EL (cell line): ENCODE results near the gene TPBG.

Experiments used
- DNase-seq: peaks from one replicate; pipeline ENCODE4 v3.0.0-alpha.2; 2016

The TPBG gene, protein sequence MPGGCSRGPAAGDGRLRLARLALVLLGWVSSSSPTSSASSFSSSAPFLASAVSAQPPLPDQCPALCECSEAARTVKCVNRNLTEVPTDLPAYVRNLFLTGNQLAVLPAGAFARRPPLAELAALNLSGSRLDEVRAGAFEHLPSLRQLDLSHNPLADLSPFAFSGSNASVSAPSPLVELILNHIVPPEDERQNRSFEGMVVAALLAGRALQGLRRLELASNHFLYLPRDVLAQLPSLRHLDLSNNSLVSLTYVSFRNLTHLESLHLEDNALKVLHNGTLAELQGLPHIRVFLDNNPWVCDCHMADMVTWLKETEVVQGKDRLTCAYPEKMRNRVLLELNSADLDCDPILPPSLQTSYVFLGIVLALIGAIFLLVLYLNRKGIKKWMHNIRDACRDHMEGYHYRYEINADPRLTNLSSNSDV

DNA sequence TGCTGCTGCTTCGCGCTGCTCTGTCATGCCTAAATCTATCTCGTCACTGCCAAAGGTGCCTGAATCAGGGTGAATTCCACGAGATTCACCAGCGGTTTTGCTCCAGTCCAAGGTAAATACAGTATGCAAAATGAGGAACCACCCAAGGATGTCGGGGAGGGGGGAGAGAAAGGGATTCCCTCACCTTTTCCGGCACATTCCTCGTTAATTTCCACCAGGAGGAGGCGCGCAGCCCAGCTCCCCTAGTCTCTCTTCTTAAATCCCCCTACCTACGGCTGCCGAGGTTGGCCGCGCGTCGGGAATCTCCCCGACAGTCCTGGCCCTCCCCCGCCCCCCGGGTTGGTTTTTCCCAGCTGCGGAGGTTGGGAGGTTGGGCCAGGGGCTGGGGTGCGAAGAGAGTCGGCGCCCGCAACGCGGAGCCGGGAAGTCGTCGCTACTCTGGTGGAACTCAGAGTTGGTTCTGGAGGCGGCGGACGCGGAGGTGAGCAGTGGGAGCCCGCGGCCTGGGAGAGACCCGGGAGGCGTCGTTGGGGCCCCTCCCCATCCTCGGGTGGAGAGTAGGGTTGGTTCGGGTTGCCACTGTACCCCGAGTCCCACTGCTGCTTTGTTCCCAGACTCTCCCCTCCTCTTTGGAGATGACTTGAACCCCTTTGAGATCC lies at the start of gene TPBG:
TPBG (plus strand) TSS at position 390 of the 659 bp plus-strand sequence. CDS start 1,145 bp downstream, outside the sequence.
- peak; percentile 81 for DNase-seq

DNA sequence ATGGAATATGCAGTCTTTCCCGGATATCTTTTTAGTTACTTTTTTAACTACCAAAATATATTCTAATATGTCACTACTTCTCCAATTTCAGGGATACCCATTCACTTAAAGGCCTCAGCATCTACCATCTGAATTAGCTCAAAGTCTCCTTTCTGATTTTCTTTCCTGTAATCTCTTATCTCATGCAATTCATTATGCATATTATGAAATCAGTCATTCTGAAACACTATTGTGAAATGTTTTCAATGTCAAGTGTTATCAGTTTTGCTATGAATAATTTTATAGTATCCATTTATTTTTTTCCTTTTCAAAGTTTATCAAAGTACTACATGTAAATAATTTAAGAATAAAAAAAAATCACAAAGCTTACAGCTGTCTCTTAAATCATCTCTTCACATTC lies 41.2 kb upstream of the TPBG start:
- DNase-seq: no peak

DNA sequence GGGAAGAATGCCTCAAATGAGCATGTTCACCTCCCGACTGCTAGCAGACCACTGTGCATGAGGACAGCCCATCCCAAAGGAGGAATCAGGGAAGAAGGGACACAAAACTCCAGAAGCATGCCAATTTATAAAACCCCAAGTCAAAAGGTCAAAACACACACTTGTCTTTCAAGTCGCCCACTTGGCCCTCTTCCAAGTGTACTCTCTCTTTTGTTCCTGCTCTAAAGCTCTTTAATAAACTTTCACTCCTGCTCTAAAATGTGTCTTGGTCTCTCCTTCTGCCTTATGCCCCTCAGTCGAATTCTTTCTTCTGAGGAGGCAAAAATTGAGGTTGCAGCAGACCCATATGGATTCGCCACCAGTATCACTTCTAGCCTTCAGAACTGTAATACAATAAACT lies 33.9 kb upstream of the TPBG start:
- no peak for DNase-seq

DNA sequence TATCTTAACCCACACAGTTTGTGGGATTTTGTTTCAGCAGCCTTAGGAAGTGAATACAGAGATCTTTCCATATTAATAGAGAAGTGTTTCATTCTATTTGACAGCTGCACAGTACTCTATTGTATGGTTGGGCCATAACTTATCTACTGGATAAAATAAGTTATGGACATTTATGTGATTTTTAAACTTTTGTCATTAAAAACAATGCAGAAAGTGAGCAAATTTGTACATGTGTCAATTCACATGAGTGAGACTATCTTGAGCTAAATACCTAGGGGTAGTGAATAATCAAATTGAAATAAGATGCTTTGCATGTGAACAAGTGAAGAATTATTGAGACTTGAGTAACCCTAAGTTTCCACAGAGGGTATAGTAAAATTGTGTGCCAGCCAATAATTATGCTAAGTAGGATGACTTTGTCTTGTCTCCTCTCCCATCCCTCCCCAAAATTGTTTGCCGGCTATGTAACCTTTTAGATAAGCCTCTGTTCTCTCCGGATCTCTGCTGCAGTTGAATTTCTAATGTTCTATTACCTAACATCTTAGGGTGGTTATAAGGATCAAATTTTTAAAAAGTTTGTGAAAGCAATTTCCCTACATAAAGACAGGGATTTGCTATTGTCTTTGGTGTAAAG lies 33.3 kb upstream of the TPBG start:
- no peak for DNase-seq

- DNase-seq: peak; percentile 85
These were observed 32.4 kb upstream of the TPBG start for GRCh38 chr6:82331031-82331773.

DNA sequence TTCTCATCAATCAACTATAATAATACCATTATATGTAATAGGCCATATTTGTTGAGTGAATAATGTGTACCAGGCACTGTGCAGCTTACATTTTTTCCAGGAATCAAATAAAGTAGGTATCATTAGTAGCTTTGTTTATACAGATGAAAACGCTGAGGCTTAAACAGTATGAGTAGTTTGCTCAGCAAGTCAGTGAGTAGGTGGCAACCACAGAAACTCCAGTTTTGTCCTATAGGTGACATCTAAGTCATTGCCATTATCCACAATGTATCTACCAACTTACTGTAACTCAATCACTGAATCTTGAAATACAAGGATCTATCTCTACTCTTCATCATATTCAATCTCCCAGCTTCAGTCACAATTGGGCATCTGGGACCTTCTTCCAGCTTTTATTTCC lies 29.8 kb upstream of the TPBG start:
- no peak for DNase-seq

DNA sequence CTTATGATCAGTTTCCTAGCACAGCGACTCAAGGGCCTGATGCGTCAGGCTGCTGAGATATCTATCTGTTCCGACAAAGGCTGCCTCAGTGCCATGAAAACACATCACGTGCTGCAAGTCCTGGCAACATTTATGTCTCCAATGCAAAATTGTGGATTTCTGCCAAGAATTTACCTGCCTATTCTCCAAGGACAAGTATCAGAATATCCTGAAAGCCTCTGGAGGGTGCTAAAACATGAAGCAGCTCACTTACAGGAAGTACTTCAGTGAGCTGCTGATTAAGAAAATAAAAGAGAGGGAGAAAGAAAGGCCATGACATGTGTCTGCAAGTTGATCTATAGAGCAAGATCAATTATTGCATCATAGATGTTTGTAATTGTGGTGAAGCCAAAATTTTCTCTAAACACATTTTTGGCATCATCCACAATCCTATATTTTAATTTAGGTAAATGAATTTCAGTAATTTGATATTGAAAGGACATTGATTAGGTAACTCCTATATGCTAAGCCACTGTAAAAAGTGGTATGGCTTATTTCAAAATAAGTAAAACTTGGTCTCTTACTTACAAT lies 25.8 kb upstream of the TPBG start:
- no peak for DNase-seq

GRCh38 chr6:82348130-82348529 lies 15.5 kb upstream of the TPBG start:
- DNase-seq: no peak

GRCh38 chr6:82353848-82354247 lies 9.8 kb upstream of the TPBG start:
- no peak for DNase-seq

GRCh38 chr6:82360552-82360951 lies 3.1 kb upstream of the TPBG start:
- DNase-seq: no peak

DNA sequence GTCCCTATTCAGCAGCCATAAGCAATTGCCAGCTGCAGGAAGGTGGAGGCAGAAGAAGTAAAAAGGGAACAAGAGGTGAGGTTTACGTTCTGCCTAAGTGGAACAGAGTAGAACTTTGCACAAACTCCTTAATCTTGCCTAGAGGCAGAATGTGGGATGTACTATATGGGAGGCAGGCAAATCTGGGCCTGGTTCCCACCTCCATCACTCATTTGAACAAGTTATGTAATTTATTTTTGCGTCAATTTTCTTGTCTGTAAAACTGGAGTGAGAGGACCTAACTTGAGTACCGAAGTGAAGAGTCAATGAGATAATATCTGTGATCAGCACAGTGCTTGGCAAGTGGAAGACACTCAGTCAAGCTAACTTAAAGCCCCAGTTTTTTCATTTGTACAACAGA lies 2.0 kb upstream of the TPBG start:
- DNase-seq: no peak

DNA sequence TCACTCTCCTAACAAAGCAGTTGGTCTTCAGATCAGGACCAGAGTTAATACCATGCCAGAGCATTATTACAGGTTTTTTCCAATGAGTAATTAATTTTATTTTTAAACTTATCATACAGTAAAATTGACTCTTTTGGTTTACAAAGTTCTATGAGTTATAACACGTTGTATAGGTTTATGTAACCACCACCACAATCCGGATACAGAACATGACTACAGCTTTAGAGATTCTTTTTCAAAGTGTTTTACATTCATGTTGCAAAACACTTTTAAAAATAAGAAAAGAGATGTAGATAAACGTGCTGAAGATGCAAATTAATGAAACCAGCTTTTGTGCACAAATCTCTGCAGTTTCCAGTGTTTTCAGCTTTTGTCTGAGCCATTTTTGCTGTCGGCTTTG lies 1.5 kb upstream of the TPBG start:
- DNase-seq: no peak

GRCh38 chr6:82362878-82363427 lies 664 bp upstream of the TPBG start:
- peak; percentile 93 for DNase-seq

- peak; percentile 73 for DNase-seq
These were observed 734 bp downstream of the TPBG start for GRCh38 chr6:82364087-82365015.

GRCh38 chr6:82365016-82365795 lies 1.6 kb downstream of the TPBG start:
- peak; percentile 51 for DNase-seq

DNA sequence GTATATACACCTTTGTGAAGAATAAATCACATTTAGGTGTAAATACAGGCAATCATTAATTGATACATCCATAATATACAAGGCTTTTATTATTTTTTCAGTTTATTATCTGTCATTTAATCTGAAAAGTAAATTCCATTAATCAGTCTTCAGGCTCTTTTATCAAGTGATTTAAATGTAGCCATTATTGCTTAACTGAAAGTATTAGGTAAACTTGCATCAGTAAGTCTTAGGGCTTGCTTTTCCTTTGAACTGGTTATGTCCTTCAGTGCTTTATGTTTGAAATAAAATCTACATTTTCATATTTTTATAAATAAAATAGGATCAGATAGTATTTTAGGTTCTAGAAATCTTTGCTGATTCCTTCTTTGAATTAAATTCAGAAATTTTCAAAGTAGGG lies 4.1 kb downstream of the TPBG start:
- DNase-seq: no peak

- DNase-seq: no peak
These were observed 7.2 kb downstream of the TPBG start for GRCh38 chr6:82370788-82371187.

DNA sequence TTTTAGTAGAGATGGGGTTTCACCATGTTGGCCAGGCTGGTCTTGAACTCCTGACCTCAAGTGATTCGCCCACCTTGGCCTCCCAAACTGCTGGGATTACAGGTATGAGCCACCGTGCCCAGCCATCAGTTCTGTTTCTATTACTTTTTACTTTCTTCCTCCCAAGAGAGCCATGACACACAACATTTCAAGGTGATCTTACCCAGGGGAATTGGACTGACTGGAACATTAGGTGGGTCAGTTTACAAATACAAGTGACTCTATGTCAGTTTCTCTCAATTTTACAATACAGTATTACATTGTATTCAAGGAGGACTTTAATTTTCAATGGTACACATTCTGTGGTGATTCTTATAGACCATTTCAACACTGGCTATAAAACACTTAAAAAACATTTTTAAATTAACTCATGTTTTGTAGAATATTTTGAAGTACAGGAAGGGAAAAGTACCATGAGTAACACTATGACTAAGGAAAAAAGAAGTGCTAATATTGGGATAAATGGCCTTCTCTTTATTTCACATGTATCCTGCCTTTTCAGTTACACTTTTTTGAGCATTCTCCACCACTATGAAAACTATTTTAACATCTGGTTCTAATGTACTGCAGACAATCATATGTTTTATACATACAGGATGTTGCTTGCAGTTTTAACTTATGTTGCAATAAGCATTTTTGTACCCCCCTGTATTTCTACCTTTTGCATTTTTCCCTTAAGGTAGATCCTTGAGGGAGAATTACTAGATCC lies 8.4 kb downstream of the TPBG start:
- peak; percentile 39 for DNase-seq

DNA sequence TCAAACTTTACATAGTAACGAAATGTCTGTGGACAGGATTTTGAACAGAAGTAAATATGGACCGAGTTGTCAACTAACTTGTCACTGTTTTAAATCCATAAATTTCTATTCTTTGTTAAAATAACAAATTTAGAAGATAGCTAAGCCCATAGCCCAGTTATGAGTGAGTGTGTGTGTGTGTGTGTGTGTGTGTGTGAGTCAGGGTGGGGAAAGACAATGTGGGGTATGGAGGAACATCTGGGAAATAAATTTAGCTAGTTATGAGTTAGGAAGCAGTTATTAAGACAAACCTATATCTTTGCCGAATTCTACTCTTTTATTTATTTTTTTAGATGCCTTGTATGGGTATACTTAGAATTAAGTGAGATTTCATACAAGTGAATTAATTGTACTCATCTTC lies 9.0 kb downstream of the TPBG start:
- no peak for DNase-seq

- no peak for DNase-seq
These were observed 10.9 kb downstream of the TPBG start for GRCh38 chr6:82374516-82374915.
